HG03103 (cell line): ENCODE data around the gene DDX39B.
A peak's percentile ranks its signal among the peaks of the same experiment; 100 is the strongest.
"Not testable (repeated sequence)": the region's sequence is repeated elsewhere in the genome, so short reads cannot be mapped to it uniquely, and the experiment has no call there.

Source experiments
- ATAC-seq: cut with Tn5 transposase; IDR thresholded peaks from one replicate; pipeline ENCODE4 v1.9.1; 2021; ENCODE audit warnings: low read depth; ENCODE audit not compliant: unreplicated experiment

DDX39B gene

GRCh38 chr6:31530659-31531058, 11.1 kb downstream of the DDX39B start:
- no peak for ATAC-seq

- ATAC-seq = no peak
Measured at GRCh38 chr6:31529329-31530150, 12.3 kb downstream of the DDX39B start.

DNA sequence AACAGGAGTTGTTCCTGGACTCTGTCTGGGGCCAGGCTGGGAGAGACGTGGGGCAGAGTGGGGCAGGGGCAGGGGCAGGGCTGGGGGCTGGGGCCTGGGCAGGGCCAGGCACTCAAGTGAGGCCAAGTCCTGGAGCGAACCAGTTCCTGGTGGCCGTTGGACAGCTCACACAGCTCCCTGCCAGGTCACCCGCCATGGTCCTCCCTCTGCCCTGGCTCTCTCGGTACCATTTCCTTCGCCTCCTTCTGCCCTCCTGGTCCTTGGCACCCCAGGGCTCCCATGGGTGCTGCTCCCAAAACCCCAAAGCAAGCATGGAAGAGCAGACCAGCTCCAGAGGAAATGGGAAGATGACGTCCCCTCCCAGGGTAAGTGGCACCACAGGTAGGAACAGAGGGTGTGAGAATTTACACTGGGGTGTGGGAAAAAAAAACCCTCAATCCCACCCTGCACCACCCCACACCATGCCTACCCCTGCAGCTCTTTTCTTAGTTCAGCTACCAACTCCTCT, 12.9 kb downstream of the DDX39B start, which contains the start of gene MCCD1:
Gene MCCD1, plus strand, starts transcription at position 142 of the 508 bp plus-strand sequence. Its CDS starts 53 bp downstream, at position 195.
- ATAC-seq = no peak

DNA sequence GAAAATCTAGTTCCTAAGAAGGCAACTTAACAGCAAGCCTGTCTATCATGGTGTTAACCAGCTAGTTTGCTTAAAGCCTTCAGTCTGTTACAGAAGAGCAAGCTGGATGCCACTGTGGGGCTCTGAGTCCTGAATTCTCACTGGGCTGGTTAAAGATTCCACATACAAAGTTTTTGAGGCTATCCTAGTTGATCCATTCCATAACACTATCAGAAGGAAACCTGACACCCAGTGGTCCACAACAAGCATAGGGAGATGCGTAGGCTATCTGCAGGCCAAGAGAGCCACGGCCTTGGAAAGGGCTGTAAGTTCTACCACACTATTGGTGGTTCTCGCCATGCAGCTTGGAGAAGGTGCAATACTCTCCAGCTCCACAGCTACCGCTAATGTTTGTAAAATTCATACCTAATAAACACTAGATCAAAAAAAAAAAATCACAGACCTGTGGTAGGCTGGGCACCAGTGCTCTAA, 13.5 kb downstream of the DDX39B start:
- ATAC-seq = no peak

- no peak for ATAC-seq
Measured at GRCh38 chr6:31525932-31526591, 15.7 kb downstream of the DDX39B start.

GRCh38 chr6:31525553-31525931, 16.3 kb downstream of the DDX39B start:
- ATAC-seq = no peak

DNA sequence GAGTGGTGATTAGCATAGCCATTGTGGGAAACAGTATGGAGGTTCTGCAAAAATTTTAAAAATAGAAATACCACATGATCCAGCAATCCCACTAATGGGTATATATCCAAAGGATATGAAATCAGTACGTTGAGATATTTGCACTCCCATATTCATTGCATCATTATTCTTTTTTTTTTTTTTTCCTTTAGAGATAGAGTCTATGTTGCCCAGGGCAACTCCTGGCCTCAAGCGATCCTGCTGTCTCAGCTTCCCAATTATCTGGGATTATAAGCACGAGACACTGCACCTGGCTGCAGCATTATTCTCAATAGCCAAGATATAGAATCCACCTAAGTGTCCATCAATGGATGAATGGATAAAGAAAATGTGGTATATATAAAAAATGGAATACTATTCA, 20.0 kb downstream of the DDX39B start:
- no peak for ATAC-seq

DNA sequence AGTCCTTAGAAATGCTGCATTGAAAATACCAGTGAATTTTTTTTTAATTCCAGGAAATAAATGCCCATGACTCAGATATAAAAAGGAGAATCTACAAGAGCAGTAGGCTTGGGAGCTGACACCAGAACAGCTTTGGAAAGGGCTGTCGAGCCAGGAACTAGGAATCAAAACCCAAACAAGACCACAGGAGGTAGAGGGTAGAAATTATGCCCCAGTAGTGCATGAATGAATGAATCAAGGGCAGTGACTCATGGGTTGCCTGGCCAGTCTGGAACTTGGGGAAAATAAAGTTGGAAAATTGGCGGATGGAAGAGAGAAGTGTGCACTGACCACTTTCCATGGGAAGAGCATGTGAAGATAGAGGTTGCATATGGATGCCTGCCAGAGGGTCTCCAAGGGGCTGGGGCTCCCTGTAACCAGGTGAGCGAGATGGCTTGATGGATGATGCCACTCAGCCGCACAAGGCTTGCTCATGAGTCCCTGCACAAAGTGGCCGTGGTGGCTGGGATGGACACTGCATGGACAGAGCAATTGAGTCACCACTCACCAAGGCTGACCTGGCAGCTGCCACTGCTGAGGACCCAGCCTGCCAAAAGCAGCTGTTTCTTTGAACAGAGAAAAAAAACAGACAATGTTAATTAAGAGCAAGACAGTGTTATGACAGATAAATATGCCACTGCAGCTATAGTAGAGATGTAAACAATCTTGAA, 28.2 kb downstream of the DDX39B start:
- no peak for ATAC-seq

DNA sequence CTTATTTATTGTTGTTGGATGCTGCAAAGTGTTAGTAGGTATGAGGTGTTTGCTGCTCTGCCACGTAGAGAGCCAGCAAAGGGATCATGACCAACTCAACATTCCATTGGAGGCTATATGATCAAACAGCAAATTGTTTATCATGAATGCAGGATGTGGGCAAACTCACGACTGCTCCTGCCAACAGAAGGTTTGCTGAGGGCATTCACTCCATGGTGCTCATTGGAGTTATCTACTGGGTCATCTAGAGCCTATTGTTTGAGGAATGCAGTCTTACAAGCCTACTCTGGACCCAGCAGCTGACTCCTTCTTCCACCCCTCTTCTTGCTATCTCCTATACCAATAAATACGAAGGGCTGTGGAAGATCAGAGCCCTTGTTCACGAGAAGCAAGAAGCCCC, 31.8 kb downstream of the DDX39B start:
- no peak for ATAC-seq

DNA sequence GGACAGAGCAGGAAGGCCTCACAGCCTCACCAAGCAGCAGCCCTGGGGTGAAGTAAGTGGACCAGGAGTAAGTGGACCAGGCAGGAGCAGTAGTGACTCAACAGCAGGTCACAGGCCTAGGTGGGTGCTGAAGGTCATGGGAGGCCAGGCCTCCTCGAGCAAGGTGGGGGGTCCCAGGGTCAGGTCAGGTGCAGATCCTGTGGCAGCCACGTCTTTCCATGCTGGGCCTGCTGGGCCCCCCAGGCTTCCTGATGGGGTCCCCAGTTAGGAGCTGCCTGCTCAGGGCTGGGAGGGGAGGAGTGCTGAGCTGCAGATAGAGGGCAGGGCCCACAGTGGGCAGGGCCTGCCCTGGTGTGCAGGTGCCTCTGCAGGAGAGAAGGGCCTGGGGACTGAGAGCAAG, 32.8 kb downstream of the DDX39B start:
- not testable (repeated sequence) for ATAC-seq

GRCh38 chr6:31502586-31502985, 39.2 kb downstream of the DDX39B start:
- no peak for ATAC-seq

- ATAC-seq = not testable (repeated sequence)
Measured at GRCh38 chr6:31499648-31500047, 42.2 kb downstream of the DDX39B start.

DNA sequence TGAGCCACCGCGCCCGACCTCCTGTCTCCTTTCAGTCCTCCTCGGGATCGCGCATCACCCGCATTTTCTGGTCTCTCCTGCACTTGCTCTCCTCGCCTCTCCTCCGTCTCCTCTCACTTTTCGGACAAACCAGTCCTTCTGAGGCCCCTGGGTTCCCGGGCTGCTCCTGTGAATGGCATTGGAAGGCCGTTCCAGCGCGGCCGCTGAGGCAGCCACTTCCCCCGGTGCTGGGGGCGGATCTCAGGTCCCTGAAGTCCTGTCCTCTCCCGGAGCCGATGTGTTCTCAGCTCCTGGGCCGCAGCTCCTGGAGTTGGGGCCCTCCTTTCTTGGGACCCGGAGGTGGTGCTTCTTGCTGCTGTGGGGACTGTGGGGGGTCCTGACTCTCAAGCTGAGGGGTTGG, 43.1 kb downstream of the DDX39B start:
- ATAC-seq = no peak

DNA sequence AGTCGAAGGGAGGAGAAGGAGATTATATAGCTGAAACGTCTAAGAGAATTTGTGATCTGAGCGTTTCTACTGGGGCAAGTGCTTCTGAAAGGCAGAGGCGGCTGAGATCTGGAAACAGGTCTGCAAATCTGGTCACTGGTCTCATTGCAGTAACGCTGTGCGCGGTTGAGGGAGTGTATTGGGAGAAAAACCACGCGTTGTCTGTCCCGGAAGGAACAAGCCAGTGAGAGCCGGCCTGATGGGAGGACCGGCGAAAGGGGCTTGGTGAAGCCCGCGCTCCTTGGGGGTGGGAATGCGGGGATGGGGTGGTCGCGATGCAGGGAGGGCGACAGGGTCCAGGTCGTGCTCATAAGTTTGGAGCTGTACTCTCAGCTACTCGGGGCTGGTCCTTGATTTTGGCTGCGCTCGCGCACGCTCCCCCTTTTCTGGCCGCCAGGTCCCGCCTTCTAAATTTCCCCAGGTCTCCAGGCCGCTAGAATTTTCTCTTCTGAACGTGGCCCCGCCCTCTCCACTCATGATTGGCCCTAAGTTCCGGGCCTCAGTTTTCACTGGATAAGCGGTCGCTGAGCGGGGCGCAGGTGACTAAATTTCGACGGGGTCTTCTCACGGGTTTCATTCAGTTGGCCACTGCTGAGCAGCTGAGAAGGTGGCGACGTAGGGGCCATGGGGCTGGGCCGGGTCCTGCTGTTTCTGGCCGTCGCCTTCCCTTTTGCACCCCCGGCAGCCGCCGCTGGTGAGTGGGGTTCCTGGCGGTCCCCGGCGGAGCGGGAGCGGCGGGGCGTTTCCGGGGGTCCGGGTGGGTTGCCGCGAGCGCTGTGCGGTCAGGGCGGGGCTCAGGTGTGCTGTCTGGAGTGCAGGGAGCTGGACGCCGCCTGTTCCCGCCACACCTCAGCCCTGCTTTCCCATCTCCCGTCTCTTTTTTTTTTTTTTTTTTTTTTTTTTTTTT, 44.0 kb downstream of the DDX39B start, which contains the start of gene MICB:
Gene MICB, plus strand, starts transcription at position 615 of the 946 bp plus-strand sequence. Its CDS starts 49 bp downstream, at position 664.
- ATAC-seq = peak; percentile 45

DNA sequence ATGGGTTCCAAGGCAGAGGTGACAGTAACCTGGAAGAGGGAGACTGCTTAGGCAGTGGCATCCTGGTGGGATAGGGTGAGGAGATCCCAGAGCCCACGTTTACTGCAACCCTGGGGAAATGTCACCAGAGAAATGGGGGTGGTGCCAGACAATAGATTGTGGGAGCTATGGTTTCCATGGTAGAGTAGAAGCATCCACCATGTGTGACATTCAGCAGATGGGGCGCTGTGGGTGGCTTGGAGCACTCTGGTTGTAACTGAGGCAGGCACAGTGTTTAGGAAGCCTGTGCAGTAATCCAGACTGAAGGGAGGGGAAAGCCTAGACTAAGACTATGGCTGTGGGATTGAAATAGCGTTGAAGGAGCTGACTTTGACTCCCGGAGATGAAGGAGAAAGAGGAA, 45.0 kb downstream of the DDX39B start:
- not testable (repeated sequence) for ATAC-seq

DNA sequence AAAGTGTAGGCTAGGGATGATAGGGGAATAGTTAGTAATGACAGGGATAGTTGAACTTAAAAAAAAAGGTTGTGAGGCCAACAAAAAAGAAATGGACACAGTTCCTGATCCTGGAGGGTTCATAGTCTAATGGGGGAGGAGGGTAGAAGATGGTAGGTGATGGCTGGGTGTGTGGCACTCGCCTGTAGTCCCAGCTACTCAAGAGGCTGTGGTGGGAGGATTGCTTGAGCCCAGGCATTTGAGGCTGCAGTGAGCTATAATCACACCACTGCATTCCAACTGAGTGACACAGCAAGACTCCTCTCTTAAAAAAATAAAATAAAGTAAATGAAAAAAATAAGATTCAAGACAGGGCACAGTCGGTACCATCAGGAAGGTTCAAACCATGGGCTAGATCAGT, 46.2 kb downstream of the DDX39B start:
- no peak for ATAC-seq

GRCh38 chr6:31493875-31494694, 47.7 kb downstream of the DDX39B start:
- ATAC-seq = peak; percentile 40

DNA sequence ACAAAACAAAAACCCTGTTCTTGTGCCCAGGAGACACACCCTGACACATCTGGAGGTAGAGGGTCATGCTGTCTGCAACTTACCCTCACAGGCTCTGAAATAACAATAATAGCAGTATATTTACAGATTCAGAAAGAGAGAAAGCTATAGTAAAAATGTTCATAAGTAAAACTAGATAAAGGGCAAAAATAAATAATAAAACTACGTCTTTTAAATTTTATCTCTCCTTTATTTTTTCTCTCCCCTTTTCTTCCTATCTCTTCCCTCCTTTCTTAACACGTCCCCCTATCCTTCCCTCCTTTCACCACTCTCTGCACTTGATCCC, 48.3 kb downstream of the DDX39B start:
- ATAC-seq = not testable (repeated sequence)
